Neural cell (in vitro differentiated cells): ENCODE results near the gene KRTAP10-3. TPM values are rescaled to one million over a fixed set of nuclear protein-coding genes. Genes with fewer than 3 reads are reported as not detected.

Experiments
- H2AFZ ChIP-seq: fragments of 200-600, 300-800 bp; sonication (generic), shearing (Covaris generic); 2 replicates; pipeline ENCODE4 v1.6.0; 2014; ENCODE audit warnings: low read depth, mild to moderate bottlenecking, antibody characterized with exemption, low read length, moderate library complexity
- H3F3A ChIP-seq: fragments of 200-600 bp; shearing (Covaris generic); 2 replicates; pipeline ENCODE4 v1.6.1; 2016; ENCODE audit warnings: mild to moderate bottlenecking, moderate library complexity, mixed read lengths, antibody characterized with exemption, low read length; ENCODE audit not compliant: insufficient read depth, poor library complexity, severe bottlenecking
- H3K27ac ChIP-seq: fragments of 200-600, 300-800 bp; sonication (generic), shearing (Covaris generic); 2 replicates; pipeline ENCODE4 v1.5.1; 2014; ENCODE audit warnings: mild to moderate bottlenecking, low read length, moderate library complexity
- H3K27me3 ChIP-seq: fragments of 300-800, 200-600 bp; sonication (generic), shearing (Covaris generic); 2 replicates; pipeline ENCODE4 v1.6.0; 2014; ENCODE audit warnings: mild to moderate bottlenecking, low read depth, low read length, moderate library complexity; ENCODE audit not compliant: insufficient read depth
- H3K36me3 ChIP-seq: fragments of 300-800, 200-600 bp; sonication (generic), shearing (Covaris generic); 2 replicates; pipeline ENCODE4 v1.5.1; 2014; ENCODE audit warnings: mild to moderate bottlenecking, antibody characterized with exemption, low read length, moderate library complexity; ENCODE audit not compliant: insufficient read depth
- H3K4me2 ChIP-seq: fragments of 300-800, 200-600 bp; sonication (generic), shearing (Covaris generic); 2 replicates; pipeline ENCODE4 v1.6.0; 2014; ENCODE audit warnings: mild to moderate bottlenecking, low read length
- H3K4me3 ChIP-seq: fragments of 300-800, 200-600 bp; sonication (generic), shearing (Covaris generic); 2 replicates; pipeline ENCODE4 v1.5.1; 2014; ENCODE audit warnings: mild to moderate bottlenecking, low read length, moderate library complexity
- H3K79me2 ChIP-seq: fragments of 200-600 bp; shearing (Covaris generic); replicated peaks from 2 replicates; pipeline ENCODE4 v1.6.0; 2014; ENCODE audit warnings: mild to moderate bottlenecking, low read length, moderate library complexity; ENCODE audit not compliant: insufficient read depth
- H3K9ac ChIP-seq: fragments of 300-800, 200-600 bp; sonication (generic), shearing (Covaris generic); 2 replicates; pipeline ENCODE4 v1.6.1; 2016; ENCODE audit warnings: mild to moderate bottlenecking, low read length, mixed read lengths
- H3K9me2 ChIP-seq: fragments of 200-600 bp; shearing (Covaris generic); 2 replicates; pipeline ENCODE4 v1.6.1; 2016; ENCODE audit warnings: mild to moderate bottlenecking, low read length, mixed read lengths; ENCODE audit not compliant: insufficient read depth
- H3K9me3 ChIP-seq: fragments of 200-600, 300-800 bp; sonication (generic), shearing (Covaris generic); 2 replicates; pipeline ENCODE4 v1.6.1; 2016; ENCODE audit warnings: mild to moderate bottlenecking, mixed run types, low read length, moderate library complexity, mixed read lengths
- H4K20me1 ChIP-seq: fragments of 200-600 bp; shearing (Covaris generic); 2 replicates; pipeline ENCODE4 v1.6.1; 2016; ENCODE audit warnings: mild to moderate bottlenecking, mixed run types; ENCODE audit not compliant: insufficient read depth
- EP300 ChIP-seq: fragments of 450-650 bp; conservative IDR thresholded peaks from 2 replicates; pipeline ENCODE4 v1.6.1; 2014; ENCODE audit warnings: antibody characterized with exemption, mild to moderate bottlenecking, moderate library complexity; ENCODE audit not compliant: poor library complexity, severe bottlenecking
- EZH2 ChIP-seq: fragments of 200-600, 300-800 bp; shearing (Covaris generic), sonication (generic); IDR thresholded peaks from 2 replicates; pipeline ENCODE4 v1.6.1; 2014; ENCODE audit warnings: antibody characterized with exemption, low read length, borderline replicate concordance, mild to moderate bottlenecking; ENCODE audit not compliant: insufficient read depth, poor library complexity, severe bottlenecking
- MXI1 ChIP-seq: fragments of 450-650 bp; conservative IDR thresholded peaks from 2 replicates; pipeline ENCODE4 v1.6.1; 2014; ENCODE audit warnings: antibody characterized with exemption, mild to moderate bottlenecking; ENCODE audit not compliant: poor library complexity, severe bottlenecking
- POLR2AphosphoS5 ChIP-seq: IDR thresholded peaks from 2 replicates; pipeline ENCODE4 v1.6.1; 2012
- RAD21 ChIP-seq: fragments of 450-650 bp; conservative IDR thresholded peaks from 2 replicates; pipeline ENCODE4 v1.6.1; 2014; ENCODE audit warnings: antibody characterized with exemption, mild to moderate bottlenecking, moderate library complexity
- SMC3 ChIP-seq: fragments of 450-650 bp; conservative IDR thresholded peaks from 2 replicates; pipeline ENCODE4 v1.6.1; 2014; ENCODE audit warnings: antibody characterized with exemption, mild to moderate bottlenecking, moderate library complexity; ENCODE audit not compliant: poor library complexity
- TAF1 ChIP-seq: IDR thresholded peaks from 2 replicates; pipeline ENCODE4 v1.6.1; 2012; ENCODE audit warnings: low read depth
- polyA minus RNA-seq: library from RNA; depleted of rRNA, polyadenylated mRNA; stranded (reverse); fragments of >200 nt; gene quantifications from 2 replicates; pipeline ENCODE4 v1.2.3, GENCODE V29; 2014
- polyA plus RNA-seq: library from polyadenylated mRNA; depleted of rRNA; stranded (reverse); fragments of >200 nt; gene quantifications from 2 replicates; pipeline ENCODE4 v1.2.3, GENCODE V29; 2014
- TF ChIP-seq, protein P1 (sequence below): IDR thresholded peaks from 2 replicates; pipeline ENCODE4 v1.6.1; 2012; ENCODE audit warnings: borderline replicate concordance
- TF ChIP-seq, protein P2 (sequence below): fragments of 450-650 bp; IDR thresholded peaks from 2 replicates; pipeline ENCODE4 v1.5.1; 2014; ENCODE audit warnings: antibody characterized with exemption, mild to moderate bottlenecking, moderate library complexity; ENCODE audit not compliant: poor library complexity, severe bottlenecking

KRTAP10-3 gene, protein sequence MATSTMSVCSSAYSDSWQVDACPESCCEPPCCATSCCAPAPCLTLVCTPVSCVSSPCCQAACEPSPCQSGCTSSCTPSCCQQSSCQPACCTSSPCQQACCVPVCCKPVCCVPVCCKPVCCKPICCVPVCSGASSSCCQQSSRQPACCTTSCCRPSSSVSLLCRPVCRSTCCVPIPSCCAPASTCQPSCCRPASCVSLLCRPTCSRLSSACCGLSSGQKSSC
- polyA plus RNA-seq (not detected in 2 replicates), polyA minus RNA-seq (not detected in 2 replicates)

DNA sequence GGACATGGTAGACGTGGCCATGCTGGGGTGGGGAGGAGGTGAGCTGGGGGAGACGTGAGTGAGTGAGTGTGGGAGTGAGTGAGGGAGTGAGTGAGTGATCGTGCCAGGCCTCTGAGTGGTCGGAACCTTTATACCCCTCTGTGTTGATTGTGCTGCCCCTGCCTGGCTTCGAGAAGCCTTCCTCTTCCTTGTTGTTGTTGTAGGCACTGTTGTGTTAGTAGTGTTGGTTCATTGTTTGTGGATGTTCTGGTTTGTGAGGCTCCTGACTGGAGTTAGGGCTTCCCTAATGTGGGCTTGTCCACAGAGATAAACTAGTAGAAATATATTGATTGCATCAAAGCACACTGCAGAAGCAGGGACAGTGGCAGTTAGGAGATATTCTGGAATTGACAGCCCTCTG lies at the start of gene KRTAP10-3:
TSS of gene KRTAP10-3 (minus strand) at position 101 of the 400 bp plus-strand sequence. CDS start at position 21, 80 bp downstream.
- Histone ChIP-seq H3K4me2 (no peak within 1 kb of the TSS), H2AFZ (no peak within 1 kb of the TSS), H3K9me3 (no peaks in the 10 kb centered on the region), H3K9ac (no peak within 1 kb of the TSS), H3K4me3 (no peak within 1 kb of the TSS), H3F3A (no peaks in the 10 kb centered on the region), H3K27ac (no peak within 1 kb of the TSS), H3K27me3 (no peaks in the 10 kb centered on the region), H4K20me1 (no peaks in the 10 kb centered on the region), H3K79me2 (no peaks in the 10 kb centered on the region), H3K9me2 (no peaks in the 10 kb centered on the region), H3K36me3 (no peaks in the 10 kb centered on the region)
- TF ChIP-seq, protein P1, sequence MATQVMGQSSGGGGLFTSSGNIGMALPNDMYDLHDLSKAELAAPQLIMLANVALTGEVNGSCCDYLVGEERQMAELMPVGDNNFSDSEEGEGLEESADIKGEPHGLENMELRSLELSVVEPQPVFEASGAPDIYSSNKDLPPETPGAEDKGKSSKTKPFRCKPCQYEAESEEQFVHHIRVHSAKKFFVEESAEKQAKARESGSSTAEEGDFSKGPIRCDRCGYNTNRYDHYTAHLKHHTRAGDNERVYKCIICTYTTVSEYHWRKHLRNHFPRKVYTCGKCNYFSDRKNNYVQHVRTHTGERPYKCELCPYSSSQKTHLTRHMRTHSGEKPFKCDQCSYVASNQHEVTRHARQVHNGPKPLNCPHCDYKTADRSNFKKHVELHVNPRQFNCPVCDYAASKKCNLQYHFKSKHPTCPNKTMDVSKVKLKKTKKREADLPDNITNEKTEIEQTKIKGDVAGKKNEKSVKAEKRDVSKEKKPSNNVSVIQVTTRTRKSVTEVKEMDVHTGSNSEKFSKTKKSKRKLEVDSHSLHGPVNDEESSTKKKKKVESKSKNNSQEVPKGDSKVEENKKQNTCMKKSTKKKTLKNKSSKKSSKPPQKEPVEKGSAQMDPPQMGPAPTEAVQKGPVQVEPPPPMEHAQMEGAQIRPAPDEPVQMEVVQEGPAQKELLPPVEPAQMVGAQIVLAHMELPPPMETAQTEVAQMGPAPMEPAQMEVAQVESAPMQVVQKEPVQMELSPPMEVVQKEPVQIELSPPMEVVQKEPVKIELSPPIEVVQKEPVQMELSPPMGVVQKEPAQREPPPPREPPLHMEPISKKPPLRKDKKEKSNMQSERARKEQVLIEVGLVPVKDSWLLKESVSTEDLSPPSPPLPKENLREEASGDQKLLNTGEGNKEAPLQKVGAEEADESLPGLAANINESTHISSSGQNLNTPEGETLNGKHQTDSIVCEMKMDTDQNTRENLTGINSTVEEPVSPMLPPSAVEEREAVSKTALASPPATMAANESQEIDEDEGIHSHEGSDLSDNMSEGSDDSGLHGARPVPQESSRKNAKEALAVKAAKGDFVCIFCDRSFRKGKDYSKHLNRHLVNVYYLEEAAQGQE: no peak
- TF ChIP-seq MXI1: no peak
- no peak for TF ChIP-seq RAD21
- TF ChIP-seq, protein P2, sequence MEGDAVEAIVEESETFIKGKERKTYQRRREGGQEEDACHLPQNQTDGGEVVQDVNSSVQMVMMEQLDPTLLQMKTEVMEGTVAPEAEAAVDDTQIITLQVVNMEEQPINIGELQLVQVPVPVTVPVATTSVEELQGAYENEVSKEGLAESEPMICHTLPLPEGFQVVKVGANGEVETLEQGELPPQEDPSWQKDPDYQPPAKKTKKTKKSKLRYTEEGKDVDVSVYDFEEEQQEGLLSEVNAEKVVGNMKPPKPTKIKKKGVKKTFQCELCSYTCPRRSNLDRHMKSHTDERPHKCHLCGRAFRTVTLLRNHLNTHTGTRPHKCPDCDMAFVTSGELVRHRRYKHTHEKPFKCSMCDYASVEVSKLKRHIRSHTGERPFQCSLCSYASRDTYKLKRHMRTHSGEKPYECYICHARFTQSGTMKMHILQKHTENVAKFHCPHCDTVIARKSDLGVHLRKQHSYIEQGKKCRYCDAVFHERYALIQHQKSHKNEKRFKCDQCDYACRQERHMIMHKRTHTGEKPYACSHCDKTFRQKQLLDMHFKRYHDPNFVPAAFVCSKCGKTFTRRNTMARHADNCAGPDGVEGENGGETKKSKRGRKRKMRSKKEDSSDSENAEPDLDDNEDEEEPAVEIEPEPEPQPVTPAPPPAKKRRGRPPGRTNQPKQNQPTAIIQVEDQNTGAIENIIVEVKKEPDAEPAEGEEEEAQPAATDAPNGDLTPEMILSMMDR: no peak
- no peak for TF ChIP-seq EZH2
- no peak for TF ChIP-seq SMC3
- TF ChIP-seq EP300: no peak
- no peak for TF ChIP-seq POLR2AphosphoS5
- no peak for TF ChIP-seq TAF1

DNA sequence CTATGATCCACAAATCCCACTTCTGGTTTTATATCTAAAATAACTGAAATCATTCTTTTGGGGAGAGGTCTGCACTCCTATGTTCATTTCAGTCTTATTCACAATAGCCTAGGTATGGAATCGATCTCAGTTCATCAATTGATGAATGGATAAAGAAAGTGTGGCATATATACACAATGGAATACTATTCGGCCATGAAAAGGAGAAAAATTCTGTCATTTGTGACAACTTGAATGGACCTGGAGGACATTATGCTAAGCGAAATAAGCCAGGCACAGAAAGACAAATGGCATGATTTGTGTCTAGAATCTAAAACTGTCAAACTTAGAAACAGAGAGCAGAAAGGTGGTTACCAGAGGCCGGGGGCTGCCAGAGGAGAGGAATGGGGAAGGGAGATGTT lies 47.9 kb upstream of the KRTAP10-3 start:
- Histone ChIP-seq H3K27me3 (no peaks in the 10 kb centered on the region), H3K9me3 (peaks cover 4% of the 10 kb centered on the region), H3K79me2 (no peaks in the 10 kb centered on the region), H3K9ac (no peak overlapping the region), H3K27ac (no peak overlapping the region), H3F3A (no peaks in the 10 kb centered on the region), H2AFZ (no peak overlapping the region), H4K20me1 (no peaks in the 10 kb centered on the region), H3K4me2 (no peak overlapping the region), H3K9me2 (no peaks in the 10 kb centered on the region), H3K4me3 (no peak overlapping the region), H3K36me3 (no peaks in the 10 kb centered on the region)
- no peak for TF ChIP-seq EP300
- TF ChIP-seq MXI1: no peak
